ENCODE data around the gene RNASE13.

DNA sequence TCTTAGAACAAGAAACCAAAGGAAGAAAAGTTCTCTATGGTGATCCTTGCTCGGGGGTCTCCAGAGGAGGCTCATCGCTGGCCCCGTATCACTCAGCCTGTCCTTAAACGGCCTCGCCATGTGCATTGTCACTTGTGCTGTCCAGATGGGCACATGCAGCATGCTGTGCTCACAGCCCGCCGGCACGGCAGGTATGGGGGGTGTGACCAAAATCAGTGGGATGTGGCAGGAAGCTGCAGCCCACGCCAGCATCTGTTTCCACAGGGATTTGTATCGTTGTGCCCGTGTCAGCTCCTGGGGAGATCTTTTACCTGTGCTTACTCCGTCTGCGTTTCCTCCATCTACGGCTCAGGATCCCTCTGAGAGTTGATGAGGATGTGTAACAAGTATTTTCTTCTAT, 38.1 kb downstream of the RNASE13 start:
- TF ChIP-seq, protein P1, sequence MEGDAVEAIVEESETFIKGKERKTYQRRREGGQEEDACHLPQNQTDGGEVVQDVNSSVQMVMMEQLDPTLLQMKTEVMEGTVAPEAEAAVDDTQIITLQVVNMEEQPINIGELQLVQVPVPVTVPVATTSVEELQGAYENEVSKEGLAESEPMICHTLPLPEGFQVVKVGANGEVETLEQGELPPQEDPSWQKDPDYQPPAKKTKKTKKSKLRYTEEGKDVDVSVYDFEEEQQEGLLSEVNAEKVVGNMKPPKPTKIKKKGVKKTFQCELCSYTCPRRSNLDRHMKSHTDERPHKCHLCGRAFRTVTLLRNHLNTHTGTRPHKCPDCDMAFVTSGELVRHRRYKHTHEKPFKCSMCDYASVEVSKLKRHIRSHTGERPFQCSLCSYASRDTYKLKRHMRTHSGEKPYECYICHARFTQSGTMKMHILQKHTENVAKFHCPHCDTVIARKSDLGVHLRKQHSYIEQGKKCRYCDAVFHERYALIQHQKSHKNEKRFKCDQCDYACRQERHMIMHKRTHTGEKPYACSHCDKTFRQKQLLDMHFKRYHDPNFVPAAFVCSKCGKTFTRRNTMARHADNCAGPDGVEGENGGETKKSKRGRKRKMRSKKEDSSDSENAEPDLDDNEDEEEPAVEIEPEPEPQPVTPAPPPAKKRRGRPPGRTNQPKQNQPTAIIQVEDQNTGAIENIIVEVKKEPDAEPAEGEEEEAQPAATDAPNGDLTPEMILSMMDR (IDR thresholded peaks at IDR 0.05 in 2 of 3, conservative IDR thresholded peaks at IDR 0.05 in 1 of 3; ENCODE audit: borderline replicate concordance in 1 of 3, insufficient read depth in 1 of 3, low read depth in 2 of 3, low read length in 2 of 3): no peak
- TF ChIP-seq POLR2A (IDR thresholded peaks at IDR 0.05; ENCODE audit: borderline replicate concordance, extremely low read depth, insufficient read depth, insufficient read length) (no peak), ZNF274 (IDR thresholded peaks at IDR 0.05; ENCODE audit: low read depth, low read length) (no peak), RAD21 (IDR thresholded peaks at IDR 0.05; ENCODE audit: low read depth) (no peak), YY1 (IDR thresholded peaks at IDR 0.05; ENCODE audit: extremely low read depth, insufficient replicate concordance, low read depth, low read length) (no peak), EZH2 (IDR thresholded peaks at IDR 0.05) (no peak)
